GM18520 (cell line): ENCODE results near the gene METTL9.
"Not testable (repeated sequence)": the region's sequence is repeated elsewhere in the genome, so short reads cannot be mapped to it uniquely, and the experiment has no call there.

ENCODE experiments used
- ATAC-seq: cut with Tn5 transposase; IDR thresholded peaks from one replicate; pipeline ENCODE4 v1.9.1; 2021; ENCODE audit not compliant: unreplicated experiment

METTL9 gene

DNA sequence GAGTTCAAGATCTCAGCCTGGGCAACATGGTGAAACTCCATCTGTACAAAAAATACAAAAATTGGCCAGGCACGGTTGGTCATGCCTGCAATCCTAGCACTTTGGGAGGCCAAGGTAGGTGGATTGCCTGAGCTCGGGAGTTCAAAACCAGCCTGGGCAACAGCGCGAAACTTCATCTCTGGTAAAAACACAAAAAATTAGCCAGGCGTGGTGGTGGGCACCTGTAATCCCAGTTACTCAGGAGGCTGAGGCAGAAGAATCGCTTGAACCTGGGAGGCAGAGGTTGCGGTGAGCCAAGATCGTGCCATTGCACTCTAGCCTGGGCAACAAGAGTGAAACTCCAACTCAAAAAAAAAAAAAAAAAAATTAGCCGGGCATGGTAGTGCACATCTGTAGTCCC is 25.9 kb upstream of the METTL9 start:
- ATAC-seq: not testable (repeated sequence)

DNA sequence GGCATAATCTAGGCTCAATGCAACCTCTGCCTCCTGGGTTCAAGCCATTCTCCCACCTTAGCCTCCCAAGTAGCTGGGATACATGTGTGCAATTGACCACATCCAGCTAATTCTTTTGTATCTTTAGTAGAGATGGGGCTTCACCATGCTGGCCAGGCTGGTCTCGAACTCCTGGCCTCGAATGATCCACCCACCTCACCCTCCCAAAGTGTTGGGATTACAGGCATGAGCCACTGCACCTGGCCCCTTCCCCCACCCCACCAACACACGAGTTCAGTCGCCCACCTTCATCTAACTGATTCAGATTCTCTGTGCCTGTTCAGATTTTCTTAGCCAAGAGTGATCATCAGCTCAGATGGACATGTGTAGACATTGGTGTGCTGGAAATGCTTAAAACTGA is 25.0 kb upstream of the METTL9 start:
- ATAC-seq: no peak

DNA sequence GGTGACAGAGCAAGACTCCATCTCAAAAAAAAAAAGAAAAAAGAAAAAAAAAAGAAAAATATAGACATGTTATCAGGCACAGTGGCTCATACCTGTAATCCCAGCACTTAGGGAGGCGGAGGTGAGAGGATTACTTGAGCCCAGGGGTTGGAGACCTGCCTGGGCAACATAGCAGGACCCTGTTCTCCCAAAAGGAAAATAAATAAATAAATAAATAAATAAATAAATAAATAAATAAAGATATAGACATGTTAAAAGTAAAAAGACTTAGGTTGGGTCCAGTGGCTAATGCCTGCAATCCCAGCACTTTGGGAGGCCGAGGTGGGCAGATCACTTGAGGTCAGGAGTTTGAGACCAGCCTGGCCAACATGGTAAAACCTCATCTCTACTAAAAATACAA is 23.1 kb upstream of the METTL9 start:
- ATAC-seq: not testable (repeated sequence)

- not testable (repeated sequence) for ATAC-seq
Observed at GRCh38 chr16:21577487-21577886, 21.9 kb upstream of the METTL9 start.

- ATAC-seq: not testable (repeated sequence)
Observed at GRCh38 chr16:21578311-21578710, 21.1 kb upstream of the METTL9 start.

DNA sequence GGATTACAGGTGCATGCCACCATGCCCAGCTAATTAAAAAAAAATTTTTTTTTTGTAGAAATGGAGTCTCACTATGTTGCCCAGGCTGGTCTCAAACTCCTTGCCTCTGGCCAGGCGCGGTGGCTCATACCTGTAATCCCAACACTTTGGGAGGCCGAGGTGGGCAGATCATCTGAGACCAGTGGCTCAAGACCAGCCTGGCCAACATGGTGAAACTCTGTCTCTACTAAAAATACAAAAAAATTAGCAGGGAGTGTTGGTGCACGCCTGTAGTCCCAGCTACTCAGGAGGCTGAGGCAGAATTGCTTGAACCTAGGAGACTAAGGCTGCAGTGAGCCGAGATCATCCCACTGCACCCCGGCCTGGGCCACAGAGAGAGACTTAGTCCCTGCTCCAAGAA is 19.2 kb upstream of the METTL9 start:
- not testable (repeated sequence) for ATAC-seq

- ATAC-seq: no peak
Observed at GRCh38 chr16:21580807-21581206, 18.6 kb upstream of the METTL9 start.

DNA sequence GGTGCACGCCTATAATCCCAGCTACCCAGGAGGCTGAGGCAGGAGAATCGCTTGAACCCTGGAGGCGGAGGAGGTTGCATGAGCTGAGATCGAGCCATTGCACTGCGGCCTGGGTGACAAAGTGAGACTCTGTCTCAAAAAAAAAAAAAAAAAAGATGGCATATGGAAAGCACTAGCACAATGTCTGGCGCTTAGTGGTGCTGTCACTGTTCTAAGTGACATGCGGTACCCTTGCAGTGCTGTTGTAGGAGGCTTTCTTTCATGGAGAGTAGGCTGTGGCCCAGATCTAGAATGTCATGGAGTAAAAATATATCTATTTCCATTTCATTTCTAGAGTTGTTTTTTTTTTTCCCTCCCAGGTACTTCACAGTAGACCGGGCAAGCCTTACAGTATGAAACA is 14.6 kb upstream of the METTL9 start:
- ATAC-seq: no peak

- not testable (repeated sequence) for ATAC-seq
Observed at GRCh38 chr16:21588593-21588992, 10.8 kb upstream of the METTL9 start.

DNA sequence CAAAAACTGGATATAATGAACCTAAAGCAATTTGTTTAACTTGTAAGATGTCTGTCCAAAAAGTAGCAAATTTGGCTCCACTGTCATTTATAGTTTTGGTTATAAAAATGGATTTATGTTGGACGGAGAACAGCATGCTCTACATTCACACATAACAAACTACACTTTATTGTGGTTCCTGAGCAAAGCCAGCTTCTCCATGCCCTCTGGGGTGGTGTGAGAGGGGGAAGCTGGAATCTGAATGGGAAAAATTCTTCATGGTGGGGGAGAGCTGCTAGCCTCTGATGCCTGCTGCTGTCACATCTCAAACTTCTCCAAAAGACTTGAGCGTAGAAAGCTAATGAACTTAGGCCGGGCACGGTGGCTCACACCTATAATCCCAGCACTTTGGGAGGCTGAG is 9.8 kb upstream of the METTL9 start:
- no peak for ATAC-seq

GRCh38 chr16:21590287-21590686 is 9.1 kb upstream of the METTL9 start:
- ATAC-seq: no peak

DNA sequence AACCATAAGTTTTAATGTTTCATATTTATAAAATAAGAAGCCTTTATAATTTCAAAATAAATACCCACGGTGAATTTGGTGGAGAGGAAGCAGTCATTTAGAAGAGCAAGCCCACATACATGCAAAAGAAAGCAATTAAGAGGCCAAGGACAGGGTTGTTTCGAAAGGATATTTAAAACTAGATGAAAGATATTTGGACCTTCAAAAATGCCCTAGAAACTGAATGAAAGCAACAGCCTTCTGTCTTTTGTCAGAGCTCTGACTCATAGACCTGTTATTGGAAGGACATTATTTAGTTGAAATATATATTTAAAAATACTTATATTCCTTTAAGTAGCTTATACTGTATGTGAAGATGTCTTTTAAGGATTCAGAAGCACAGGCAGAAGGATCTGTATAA is 8.6 kb upstream of the METTL9 start:
- ATAC-seq: no peak

GRCh38 chr16:21592191-21592590 is 7.2 kb upstream of the METTL9 start:
- ATAC-seq: no peak

DNA sequence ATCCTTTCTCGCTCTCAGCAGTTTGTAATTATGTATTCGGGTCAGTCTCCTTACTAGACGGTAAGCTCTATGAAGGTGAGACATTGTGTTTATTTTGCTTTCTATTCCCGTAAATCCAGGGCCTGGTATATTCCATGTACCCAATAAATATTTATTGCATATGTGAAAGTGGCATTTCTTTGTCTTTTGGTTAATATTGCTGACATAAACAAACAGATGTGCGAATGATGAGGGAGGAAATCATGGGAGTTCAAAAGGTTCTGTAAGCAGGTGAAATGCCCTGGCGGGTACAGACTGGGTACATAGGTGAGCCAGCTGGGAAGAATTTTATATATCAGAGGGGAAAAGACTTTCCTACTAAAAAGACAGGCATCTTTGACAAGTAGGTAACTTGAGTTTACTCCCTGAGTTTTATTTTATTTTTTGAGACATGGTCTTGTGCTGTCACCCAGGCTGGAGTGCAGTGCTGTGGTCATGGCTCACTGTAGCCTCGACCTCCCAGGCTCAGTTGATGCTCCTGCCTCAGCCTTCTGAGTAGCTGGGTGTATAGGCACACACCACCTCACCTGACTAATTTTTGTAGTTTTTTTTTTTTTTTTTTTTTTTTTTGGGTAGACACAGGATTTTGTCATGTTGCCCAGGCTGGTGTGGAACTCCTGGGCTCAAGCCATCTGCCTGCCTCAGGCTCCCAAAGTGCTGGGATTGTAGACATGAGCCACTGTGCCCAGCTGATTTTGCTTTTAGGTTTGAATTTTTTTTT is 5.7 kb upstream of the METTL9 start:
- no peak for ATAC-seq

DNA sequence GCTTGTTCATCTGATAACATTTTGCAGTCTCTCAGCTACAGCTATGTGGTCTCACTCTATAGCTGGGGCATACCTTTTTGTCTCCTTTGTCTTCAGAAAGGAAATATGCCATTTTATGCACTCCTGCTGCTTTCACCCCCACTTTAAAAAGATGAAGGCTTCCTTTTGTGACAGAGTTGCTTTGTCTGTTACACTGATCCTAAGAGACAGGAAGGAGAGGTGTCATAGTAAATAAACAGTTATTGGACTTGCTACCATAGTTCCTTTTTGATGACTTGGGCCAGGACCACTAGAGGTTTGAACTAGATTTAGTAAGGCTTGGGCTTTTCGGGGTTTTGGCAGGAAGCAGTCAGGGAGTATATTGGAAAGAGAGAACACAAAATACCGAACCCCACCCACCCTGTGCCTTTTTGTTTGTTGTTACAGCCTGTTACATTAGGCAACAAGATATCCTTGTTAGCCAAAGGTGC is 1.8 kb upstream of the METTL9 start:
- ATAC-seq: no peak

GRCh38 chr16:21598206-21598605 is 1.2 kb upstream of the METTL9 start:
- ATAC-seq: no peak

GRCh38 chr16:21598701-21599121 is 666 bp upstream of the METTL9 start:
- no peak for ATAC-seq

- ATAC-seq: no peak
Observed at GRCh38 chr16:21600031-21600773, 825 bp downstream of the METTL9 start.

DNA sequence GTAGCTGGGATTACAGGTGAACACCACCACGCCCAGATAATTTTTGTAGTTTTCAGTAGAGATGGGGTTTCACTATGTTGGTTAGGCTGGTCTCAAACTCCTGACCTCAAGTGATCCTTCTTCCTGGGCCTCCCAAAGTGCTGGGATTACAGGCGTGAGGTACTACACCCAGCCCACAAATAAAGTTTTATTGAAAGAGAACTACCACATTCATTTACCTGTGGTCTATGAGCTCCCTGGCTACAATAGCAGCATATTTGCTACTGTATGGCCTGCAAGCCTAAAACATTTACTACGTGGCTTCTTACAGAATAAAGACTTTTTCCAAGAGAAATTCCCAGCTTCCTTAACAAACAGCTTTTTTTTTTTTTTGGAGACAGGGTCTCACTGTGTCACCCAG is 3.4 kb downstream of the METTL9 start:
- ATAC-seq: no peak

DNA sequence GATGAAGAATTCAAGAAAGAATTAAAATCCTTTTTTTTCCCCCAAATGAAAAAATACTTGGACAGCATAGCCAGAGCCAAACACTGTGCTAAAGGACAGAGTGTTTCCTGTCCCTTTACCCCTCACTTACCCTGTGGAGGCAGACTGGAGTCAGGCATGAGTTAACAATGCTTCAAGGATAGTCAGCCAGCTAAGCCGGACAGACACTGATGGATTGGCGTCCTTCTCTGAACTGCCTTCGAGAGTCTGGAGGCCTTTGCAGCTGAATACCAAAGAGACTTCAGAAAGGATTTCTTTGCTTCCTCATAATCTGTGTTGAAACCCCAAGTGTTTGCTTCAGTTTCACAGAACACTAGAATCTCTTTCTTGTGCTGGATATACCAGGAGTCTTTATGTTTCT is 4.6 kb downstream of the METTL9 start:
- ATAC-seq: no peak

DNA sequence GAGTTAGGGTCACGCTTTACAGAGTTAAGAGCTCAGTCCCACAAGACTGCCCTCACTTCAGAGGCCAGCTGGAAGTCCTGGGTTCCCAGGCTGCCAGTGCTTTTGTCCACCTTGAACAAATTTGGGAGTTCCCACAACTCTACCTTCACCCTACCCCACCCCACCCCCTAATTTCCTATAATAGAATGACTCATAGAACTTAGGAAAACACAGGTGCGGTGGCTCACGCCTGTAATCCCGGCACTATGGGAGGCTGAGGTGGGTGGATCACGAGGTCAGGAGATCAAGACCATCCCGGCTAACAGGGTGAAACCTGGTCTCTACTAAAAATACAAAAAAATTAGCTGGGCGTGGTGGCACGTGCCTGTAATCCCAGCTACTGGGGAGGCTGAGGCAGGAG is 6.5 kb downstream of the METTL9 start:
- not testable (repeated sequence) for ATAC-seq

DNA sequence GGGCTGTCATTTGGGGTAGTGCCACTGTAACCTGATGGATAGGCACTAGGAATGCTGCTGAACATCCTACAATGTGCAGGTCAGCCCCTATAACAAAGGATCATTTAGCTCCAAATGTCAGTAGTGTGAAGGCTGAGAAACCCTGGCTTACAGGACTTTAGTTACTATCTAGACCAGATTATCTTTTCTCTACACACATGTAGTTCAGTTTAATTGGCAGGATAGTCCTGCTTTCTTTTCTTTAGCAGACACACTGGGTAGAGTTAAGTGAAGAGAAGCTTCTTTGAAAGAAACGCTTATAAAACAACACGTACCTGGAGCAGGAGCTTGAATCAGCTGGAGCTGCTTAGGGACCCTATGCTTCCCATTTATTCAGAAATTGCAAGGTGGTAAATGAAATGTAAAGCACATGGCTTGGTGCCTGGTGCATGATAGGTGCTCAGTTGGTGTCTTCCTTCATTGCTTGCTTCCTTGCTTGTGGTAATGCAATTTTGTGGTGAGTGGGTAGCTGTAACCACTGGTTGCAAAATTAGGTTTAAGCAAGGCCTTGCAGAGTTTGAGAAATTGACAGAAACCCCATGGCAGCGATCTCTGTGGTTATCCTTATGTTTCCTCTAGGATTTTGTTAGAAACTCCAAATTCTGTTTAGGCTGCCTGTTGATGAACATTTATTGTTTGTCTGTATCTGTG is 9.4 kb downstream of the METTL9 start:
- ATAC-seq: no peak
